Mesothelial cell of epicardium (in vitro differentiated cells): ENCODE measurements around the gene BOD1L1. TPM values are rescaled to one million over a fixed set of nuclear protein-coding genes. Genes with fewer than 3 reads are reported as not detected.

Source experiments
- DNase-seq, 2 experiments: peaks; one replicate each; pipeline ENCODE4 v3.0.0; 2021; ENCODE audit warnings: low spot score in 2 of 2; ENCODE audit not compliant: unreplicated experiment in 2 of 2
- H3K27ac Mint-ChIP-seq: 2 replicates; pipeline ENCODE4 v1.8.0; 2021; ENCODE audit warnings: mixed read lengths
- H3K27me3 Mint-ChIP-seq: 2 replicates; pipeline ENCODE4 v1.8.0; 2021; ENCODE audit warnings: low read depth, mixed read lengths
- H3K36me3 Mint-ChIP-seq: 2 replicates; pipeline ENCODE4 v1.8.0; 2021; ENCODE audit warnings: mixed read lengths
- H3K4me1 Mint-ChIP-seq: 2 replicates; pipeline ENCODE4 v1.8.0; 2021; ENCODE audit warnings: mixed read lengths
- H3K4me3 Mint-ChIP-seq: 2 replicates; pipeline ENCODE4 v1.8.0; 2021; ENCODE audit warnings: mild to moderate bottlenecking, moderate library complexity, mixed read lengths
- H3K9me3 Mint-ChIP-seq: 2 replicates; pipeline ENCODE4 v1.8.0; 2021; ENCODE audit warnings: mixed read lengths
- total RNA-seq: library from RNA; stranded (reverse); gene quantifications from 3 replicates; pipeline ENCODE4 v1.2.1, GENCODE V29; 2021
- TF ChIP-seq, protein P1 (sequence below): fragments of 200-600 bp; sonication (generic); IDR thresholded peaks from one replicate; pipeline ENCODE4 v1.5.0; 2021; ENCODE audit warnings: antibody characterized with exemption; ENCODE audit not compliant: unreplicated experiment

Gene BOD1L1
- total RNA-seq, 1 donor from 2014 or later: 56.8 TPM

DNA sequence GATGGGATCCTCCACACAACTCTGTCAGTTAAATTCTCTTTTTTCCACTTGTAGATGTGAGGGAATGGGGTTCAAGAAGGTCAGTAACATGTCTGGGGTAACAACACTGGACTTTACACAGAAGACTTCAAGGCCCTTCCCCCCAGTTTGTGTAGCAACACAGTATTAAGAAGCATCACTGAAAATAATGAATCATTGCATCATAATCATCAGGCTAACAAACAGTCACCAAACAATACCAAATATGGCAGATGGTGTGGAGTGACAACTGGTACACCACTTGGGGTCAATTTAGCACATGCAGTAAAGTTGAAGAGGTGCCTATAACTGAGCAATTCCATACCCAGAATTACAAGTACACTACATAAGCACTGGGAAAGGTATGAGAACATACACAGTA is 38.6 kb downstream of the BOD1L1 start:
- H3K27ac Mint-ChIP-seq: no peak overlapping the region
- H3K4me1 Mint-ChIP-seq: no peaks in the 10 kb centered on the region
- no peaks in the 10 kb centered on the region for H3K9me3 Mint-ChIP-seq
- H3K27me3 Mint-ChIP-seq: no peaks in the 10 kb centered on the region
- H3K36me3 Mint-ChIP-seq: peaks cover 17% of the 10 kb centered on the region
- H3K4me3 Mint-ChIP-seq: no peak overlapping the region
- DNase-seq: no peak
- TF ChIP-seq, protein P1, sequence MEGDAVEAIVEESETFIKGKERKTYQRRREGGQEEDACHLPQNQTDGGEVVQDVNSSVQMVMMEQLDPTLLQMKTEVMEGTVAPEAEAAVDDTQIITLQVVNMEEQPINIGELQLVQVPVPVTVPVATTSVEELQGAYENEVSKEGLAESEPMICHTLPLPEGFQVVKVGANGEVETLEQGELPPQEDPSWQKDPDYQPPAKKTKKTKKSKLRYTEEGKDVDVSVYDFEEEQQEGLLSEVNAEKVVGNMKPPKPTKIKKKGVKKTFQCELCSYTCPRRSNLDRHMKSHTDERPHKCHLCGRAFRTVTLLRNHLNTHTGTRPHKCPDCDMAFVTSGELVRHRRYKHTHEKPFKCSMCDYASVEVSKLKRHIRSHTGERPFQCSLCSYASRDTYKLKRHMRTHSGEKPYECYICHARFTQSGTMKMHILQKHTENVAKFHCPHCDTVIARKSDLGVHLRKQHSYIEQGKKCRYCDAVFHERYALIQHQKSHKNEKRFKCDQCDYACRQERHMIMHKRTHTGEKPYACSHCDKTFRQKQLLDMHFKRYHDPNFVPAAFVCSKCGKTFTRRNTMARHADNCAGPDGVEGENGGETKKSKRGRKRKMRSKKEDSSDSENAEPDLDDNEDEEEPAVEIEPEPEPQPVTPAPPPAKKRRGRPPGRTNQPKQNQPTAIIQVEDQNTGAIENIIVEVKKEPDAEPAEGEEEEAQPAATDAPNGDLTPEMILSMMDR: no peak

DNA sequence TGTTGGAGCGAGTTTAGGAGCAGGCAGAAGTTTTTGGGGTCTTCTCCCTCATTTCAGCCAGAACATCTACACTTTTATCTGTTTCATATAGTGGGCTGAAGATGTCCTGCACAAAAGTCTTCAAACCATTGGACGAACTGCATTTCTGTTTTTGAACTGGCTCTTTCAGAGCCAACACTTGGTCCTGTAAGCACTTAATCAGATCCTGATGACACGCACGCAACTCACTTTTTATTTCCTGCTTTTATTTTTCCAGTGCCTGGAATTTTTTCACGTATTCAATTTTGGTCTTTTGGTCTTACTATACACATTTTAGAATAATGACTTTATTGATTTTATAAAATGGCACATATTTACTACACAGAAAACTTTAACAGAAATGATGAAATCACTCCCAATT is 43.0 kb downstream of the BOD1L1 start:
- Mint-ChIP-seq H3K27ac (no peak overlapping the region), H3K9me3 (no peaks in the 10 kb centered on the region), H3K27me3 (no peaks in the 10 kb centered on the region), H3K36me3 (peaks cover 31% of the 10 kb centered on the region), H3K4me1 (no peaks in the 10 kb centered on the region), H3K4me3 (no peak overlapping the region)
- DNase-seq: no peak
- TF ChIP-seq, protein P1: no peak

DNA sequence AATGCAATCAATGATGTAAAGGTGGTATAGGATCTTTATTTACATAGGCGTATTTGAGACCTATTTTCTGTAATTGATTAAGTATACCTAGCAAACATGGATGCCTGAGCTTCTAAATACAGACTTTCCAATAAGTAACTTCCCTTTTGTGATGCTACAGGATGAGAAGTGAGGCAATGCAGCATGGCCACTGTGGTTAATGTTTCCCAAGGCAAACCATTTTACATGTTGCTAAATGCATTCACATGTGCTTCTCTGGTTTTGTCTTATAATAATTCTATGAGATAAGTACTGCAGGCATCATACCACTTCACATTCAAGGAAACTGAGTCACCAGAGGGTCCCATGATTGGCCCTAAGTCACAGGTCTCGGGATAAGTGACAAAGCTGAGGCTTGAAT is 47.5 kb downstream of the BOD1L1 start:
- Mint-ChIP-seq H3K36me3 (peaks cover 46% of the 10 kb centered on the region), H3K4me3 (no peak overlapping the region), H3K9me3 (no peaks in the 10 kb centered on the region), H3K27me3 (no peaks in the 10 kb centered on the region), H3K27ac (no peak overlapping the region), H3K4me1 (no peaks in the 10 kb centered on the region)
- DNase-seq: no peak
- TF ChIP-seq, protein P1: no peak

DNA sequence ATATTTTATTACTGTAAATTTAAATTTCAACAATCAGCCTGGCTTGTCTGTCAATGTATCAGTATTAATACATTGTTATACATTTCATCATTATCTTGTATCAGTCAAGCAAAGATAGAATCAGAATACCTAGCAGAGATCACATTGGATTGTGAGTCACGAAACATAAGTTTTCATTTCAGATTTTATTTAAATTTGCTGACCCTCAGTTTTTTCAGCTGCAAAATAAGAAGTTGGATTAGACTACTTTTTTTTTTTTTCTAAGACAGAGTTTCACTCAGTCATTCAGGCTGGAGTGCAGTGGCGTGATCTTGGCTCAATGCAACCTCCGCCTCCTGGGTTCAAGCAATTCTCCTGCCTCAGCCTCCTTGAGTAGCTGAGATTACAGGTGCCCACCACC is 49.9 kb downstream of the BOD1L1 start:
- Mint-ChIP-seq H3K27me3 (no peaks in the 10 kb centered on the region), H3K36me3 (peaks cover 46% of the 10 kb centered on the region), H3K4me3 (no peak overlapping the region), H3K27ac (no peak overlapping the region), H3K9me3 (no peaks in the 10 kb centered on the region), H3K4me1 (no peaks in the 10 kb centered on the region)
- TF ChIP-seq, protein P1: no peak
- DNase-seq: no peak

DNA sequence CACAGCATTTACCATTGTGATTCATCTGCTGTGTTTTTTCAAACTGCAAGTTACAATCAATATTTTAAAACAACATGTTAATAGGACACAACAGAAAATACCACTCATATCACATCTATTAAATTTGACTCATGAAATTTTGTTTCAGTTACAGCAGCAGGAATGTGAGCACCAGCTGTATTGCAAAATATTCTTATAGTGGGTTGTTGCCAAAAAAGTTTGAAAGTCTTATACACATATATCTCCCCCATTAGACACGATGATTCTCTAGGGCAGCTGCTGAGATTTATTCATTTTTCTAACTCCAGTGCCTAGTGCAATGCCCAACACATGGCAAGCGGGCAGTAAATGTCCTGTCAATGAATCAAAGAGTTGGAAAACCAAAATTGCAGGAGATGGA is 56.6 kb downstream of the BOD1L1 start:
- Mint-ChIP-seq H3K4me3 (no peak overlapping the region), H3K4me1 (no peaks in the 10 kb centered on the region), H3K9me3 (no peaks in the 10 kb centered on the region), H3K27me3 (no peaks in the 10 kb centered on the region), H3K27ac (no peak overlapping the region), H3K36me3 (peaks cover 38% of the 10 kb centered on the region)
- no peak for DNase-seq
- TF ChIP-seq, protein P1: no peak

DNA sequence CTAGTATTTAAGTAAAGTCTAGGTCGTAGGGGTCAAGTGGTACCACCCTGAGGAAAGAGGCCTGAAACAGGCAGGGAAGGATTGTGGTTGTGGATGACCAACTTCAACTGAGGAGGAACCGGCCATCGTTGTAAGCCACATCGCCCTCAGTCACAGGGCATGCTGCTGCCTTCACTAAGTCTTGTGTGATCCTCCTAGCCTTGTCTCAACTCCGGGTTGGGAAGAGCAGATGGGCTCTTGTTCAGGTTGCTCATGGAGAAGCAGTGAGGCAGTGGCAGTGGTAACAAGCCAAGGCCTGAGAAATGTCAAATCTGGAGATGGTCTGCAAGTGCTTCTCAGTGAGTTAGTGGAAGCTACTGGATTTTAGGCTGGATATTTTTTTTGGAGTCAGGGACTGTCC is 60.4 kb downstream of the BOD1L1 start:
- Mint-ChIP-seq H3K4me1 (no peaks in the 10 kb centered on the region), H3K36me3 (peaks cover 26% of the 10 kb centered on the region), H3K4me3 (no peak overlapping the region), H3K9me3 (no peaks in the 10 kb centered on the region), H3K27ac (no peak overlapping the region), H3K27me3 (no peaks in the 10 kb centered on the region)
- DNase-seq: no peak
- TF ChIP-seq, protein P1: no peak
